Measurements from ENCODE around the gene DSG3. TPM values are rescaled to one million over a fixed set of nuclear protein-coding genes. Genes with fewer than 3 reads are reported as not detected.

The DSG3 gene, protein sequence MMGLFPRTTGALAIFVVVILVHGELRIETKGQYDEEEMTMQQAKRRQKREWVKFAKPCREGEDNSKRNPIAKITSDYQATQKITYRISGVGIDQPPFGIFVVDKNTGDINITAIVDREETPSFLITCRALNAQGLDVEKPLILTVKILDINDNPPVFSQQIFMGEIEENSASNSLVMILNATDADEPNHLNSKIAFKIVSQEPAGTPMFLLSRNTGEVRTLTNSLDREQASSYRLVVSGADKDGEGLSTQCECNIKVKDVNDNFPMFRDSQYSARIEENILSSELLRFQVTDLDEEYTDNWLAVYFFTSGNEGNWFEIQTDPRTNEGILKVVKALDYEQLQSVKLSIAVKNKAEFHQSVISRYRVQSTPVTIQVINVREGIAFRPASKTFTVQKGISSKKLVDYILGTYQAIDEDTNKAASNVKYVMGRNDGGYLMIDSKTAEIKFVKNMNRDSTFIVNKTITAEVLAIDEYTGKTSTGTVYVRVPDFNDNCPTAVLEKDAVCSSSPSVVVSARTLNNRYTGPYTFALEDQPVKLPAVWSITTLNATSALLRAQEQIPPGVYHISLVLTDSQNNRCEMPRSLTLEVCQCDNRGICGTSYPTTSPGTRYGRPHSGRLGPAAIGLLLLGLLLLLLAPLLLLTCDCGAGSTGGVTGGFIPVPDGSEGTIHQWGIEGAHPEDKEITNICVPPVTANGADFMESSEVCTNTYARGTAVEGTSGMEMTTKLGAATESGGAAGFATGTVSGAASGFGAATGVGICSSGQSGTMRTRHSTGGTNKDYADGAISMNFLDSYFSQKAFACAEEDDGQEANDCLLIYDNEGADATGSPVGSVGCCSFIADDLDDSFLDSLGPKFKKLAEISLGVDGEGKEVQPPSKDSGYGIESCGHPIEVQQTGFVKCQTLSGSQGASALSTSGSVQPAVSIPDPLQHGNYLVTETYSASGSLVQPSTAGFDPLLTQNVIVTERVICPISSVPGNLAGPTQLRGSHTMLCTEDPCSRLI
- total RNA-seq: not detected

DNA sequence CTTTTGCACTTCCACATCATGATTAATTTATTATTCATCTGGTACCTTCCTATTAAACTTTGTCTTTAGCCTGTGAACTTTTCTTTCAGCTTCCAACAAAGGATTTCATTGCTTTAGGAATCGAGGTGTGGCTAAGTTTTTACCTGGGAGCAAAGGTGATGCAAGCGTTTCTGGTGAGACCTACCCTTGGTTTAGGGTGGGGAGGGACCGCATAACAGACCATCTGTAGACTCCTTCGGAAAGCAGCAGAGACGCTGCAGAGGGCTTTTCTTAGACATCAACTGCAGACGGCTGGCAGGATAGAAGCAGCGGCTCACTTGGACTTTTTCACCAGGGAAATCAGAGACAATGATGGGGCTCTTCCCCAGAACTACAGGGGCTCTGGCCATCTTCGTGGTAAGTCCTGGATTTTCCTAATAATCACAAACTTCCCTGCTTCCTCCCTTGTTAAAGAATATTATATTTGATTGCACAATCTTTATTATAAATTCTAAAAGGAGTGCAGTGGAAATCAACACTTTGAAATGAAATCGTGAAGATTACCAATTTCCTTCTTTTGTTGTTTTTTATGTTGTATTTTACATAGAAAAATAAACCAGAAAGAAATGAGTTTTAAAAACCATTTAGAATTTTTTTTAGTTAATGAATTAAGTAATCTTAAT lies at the start of gene DSG3:
DSG3 (plus strand) TSS at position 212 of the 662 bp plus-strand sequence; CDS start at position 349, 137 bp downstream.
- no peak for TF ChIP-seq CTCF (IDR thresholded peaks at IDR 0.05)
- intact Hi-C loops (cut with DNase I): no loop called here
- H3K27me3 ChIP-seq: no peaks in the 10 kb centered on the region
- H3K9me3 ChIP-seq: no peaks in the 10 kb centered on the region
- no peaks in the 10 kb centered on the region for H3K4me1 ChIP-seq
- no peaks in the 10 kb centered on the region for H3K36me3 ChIP-seq
- H3K27ac ChIP-seq: no peak within 1 kb of the TSS
- DNase-seq (ENCODE audit: low spot score in 2 of 2): no peak
- no peak within 1 kb of the TSS for H3K4me3 ChIP-seq

- H3K9me3 ChIP-seq: no peaks in the 10 kb centered on the region
- no peak overlapping the region for H3K4me3 ChIP-seq
- H3K27ac ChIP-seq: no peak overlapping the region
- intact Hi-C loops (cut with DNase I): no loop called here
- no peaks in the 10 kb centered on the region for H3K36me3 ChIP-seq
- DNase-seq (ENCODE audit: low spot score in 2 of 2): no peak
- no peaks in the 10 kb centered on the region for H3K27me3 ChIP-seq
- H3K4me1 ChIP-seq: no peaks in the 10 kb centered on the region
- no peak for TF ChIP-seq CTCF (IDR thresholded peaks at IDR 0.05)
Measured at GRCh38 chr18:31398191-31398590, 49.4 kb upstream of the DSG3 start.

DNA sequence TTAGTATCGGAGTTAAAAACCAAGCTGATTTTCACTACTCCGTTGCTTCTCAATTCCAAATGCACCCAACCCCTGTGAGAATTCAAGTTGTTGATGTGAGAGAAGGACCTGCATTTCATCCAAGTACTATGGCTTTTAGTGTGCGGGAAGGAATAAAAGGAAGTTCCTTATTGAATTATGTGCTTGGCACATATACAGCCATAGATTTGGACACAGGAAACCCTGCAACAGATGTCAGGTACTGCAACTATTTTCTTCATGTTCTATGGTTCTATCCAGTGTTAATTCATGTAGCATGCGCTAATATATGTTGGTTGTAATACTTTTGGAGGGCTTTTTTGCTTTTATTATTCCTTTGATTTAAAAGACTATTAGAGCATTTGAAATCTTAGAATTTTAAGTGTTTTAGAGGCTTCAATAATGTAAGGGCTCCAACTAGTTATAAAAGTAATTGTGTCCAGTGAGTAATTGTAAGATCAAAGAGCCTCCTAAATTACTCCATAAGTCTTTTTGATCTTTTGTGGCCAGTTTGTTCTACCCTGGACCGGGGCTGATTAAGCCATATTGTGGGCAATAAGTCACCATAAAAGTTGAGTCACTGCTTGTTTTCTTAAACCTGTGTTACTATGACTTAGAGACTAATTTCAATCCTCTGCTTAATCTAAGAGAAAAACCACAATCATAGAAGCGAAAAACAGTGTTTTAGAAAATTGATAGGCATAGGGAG lies 48.1 kb upstream of the DSG3 start:
- H3K27me3 ChIP-seq: no peaks in the 10 kb centered on the region
- no peaks in the 10 kb centered on the region for H3K4me1 ChIP-seq
- H3K4me3 ChIP-seq: no peak overlapping the region
- TF ChIP-seq CTCF (IDR thresholded peaks at IDR 0.05): no peak
- H3K9me3 ChIP-seq: no peaks in the 10 kb centered on the region
- no peak overlapping the region for H3K27ac ChIP-seq
- no peaks in the 10 kb centered on the region for H3K36me3 ChIP-seq
- DNase-seq (ENCODE audit: low spot score in 2 of 2): no peak
- intact Hi-C loops (cut with DNase I): no loop called here

DNA sequence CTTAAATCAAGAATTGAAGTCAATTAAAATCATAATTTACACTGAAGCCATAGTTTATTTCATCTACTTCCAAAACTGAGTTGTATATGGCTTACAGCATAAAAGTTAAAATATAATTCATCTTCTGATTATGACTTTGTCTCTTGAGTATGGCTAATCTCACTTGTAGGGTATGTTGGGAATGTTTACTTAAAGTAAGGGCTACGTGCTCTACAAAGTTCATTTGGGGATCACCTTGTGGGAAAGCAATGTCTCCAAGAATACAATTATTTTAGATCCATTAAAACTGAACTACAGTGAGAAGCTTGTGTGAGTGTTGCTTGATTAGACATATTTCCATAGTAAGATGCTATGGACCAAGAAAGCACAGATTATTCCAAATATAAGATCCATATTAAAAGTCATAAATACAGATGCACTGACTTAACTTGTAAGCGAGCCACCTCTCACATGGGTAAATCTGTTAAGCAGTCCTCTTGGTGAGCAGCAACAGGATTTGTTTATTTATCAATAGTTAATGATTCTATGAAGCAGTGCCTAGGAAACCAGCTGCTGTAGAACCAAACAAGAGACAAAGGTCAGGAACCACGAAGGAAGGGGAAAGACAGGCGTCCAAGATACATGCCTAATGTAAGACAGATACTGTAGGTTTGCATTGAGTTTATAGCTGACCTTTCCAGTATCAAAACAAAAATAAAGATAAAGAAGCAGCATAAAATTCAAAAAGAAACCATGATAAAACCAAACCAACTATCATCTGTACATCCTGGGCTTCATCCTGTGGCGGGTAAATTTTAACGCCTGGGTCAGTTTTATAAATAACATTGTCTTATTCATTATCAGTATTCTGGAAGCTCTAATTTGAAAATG lies 46.1 kb upstream of the DSG3 start:
- H3K36me3 ChIP-seq: no peaks in the 10 kb centered on the region
- intact Hi-C loops (cut with DNase I): no loop called here
- H3K27me3 ChIP-seq: no peaks in the 10 kb centered on the region
- no peaks in the 10 kb centered on the region for H3K9me3 ChIP-seq
- no peak overlapping the region for H3K27ac ChIP-seq
- no peak for TF ChIP-seq CTCF (IDR thresholded peaks at IDR 0.05)
- no peak overlapping the region for H3K4me3 ChIP-seq
- no peaks in the 10 kb centered on the region for H3K4me1 ChIP-seq
- DNase-seq (ENCODE audit: low spot score in 2 of 2): no peak

Measured in ascending aorta (tissue), 2 donors.